ENCODE measurements around the gene RHCE.
"Not testable (repeated sequence)": the region's sequence is repeated elsewhere in the genome, so short reads cannot be mapped to it uniquely, and the experiment has no call there.

Gene RHCE

GRCh38 chr1:25425098-25426085 lies 4.8 kb upstream of the RHCE start:
- Mint-ChIP-seq H3K4me1 (peaks cover 6% of the 10 kb centered on the region), H3K36me3 (no peaks in the 10 kb centered on the region), H3K4me3 (no peak overlapping the region), H3K9me3 (no peaks in the 10 kb centered on the region), H3K27ac (no peak overlapping the region), H3K27me3 (no peaks in the 10 kb centered on the region)
- no peak for ATAC-seq

GRCh38 chr1:25423206-25423605 lies 2.6 kb upstream of the RHCE start:
- not testable (repeated sequence) for H3K27me3 Mint-ChIP-seq, H3K36me3 Mint-ChIP-seq, H3K4me3 Mint-ChIP-seq, H3K27ac Mint-ChIP-seq, H3K4me1 Mint-ChIP-seq, H3K9me3 Mint-ChIP-seq
- peak; percentile 24 for ATAC-seq

GRCh38 chr1:25419339-25419738 lies 1.3 kb downstream of the RHCE start:
- not testable (repeated sequence) for H3K4me3 Mint-ChIP-seq, H3K36me3 Mint-ChIP-seq, H3K27me3 Mint-ChIP-seq, ATAC-seq, H3K4me1 Mint-ChIP-seq, H3K9me3 Mint-ChIP-seq, H3K27ac Mint-ChIP-seq

GRCh38 chr1:25417280-25417679 lies 3.3 kb downstream of the RHCE start:
- not testable (repeated sequence) for H3K9me3 Mint-ChIP-seq, H3K27me3 Mint-ChIP-seq, H3K36me3 Mint-ChIP-seq, ATAC-seq, H3K4me1 Mint-ChIP-seq, H3K4me3 Mint-ChIP-seq, H3K27ac Mint-ChIP-seq

GRCh38 chr1:25414578-25414977 lies 6.0 kb downstream of the RHCE start:
- not testable (repeated sequence) for H3K36me3 Mint-ChIP-seq, H3K4me1 Mint-ChIP-seq, ATAC-seq, H3K27ac Mint-ChIP-seq, H3K27me3 Mint-ChIP-seq, H3K4me3 Mint-ChIP-seq, H3K9me3 Mint-ChIP-seq

GRCh38 chr1:25414157-25414556 lies 6.5 kb downstream of the RHCE start:
- H3K4me3 Mint-ChIP-seq, H3K27me3 Mint-ChIP-seq, ATAC-seq, H3K9me3 Mint-ChIP-seq, H3K4me1 Mint-ChIP-seq, H3K36me3 Mint-ChIP-seq, H3K27ac Mint-ChIP-seq: not testable (repeated sequence)

GRCh38 chr1:25412872-25413623 lies 7.6 kb downstream of the RHCE start:
- not testable (repeated sequence) for H3K27ac Mint-ChIP-seq, H3K4me1 Mint-ChIP-seq, H3K4me3 Mint-ChIP-seq, H3K36me3 Mint-ChIP-seq, H3K9me3 Mint-ChIP-seq, ATAC-seq, H3K27me3 Mint-ChIP-seq

- H3K9me3 Mint-ChIP-seq, ATAC-seq, H3K27me3 Mint-ChIP-seq, H3K4me3 Mint-ChIP-seq, H3K4me1 Mint-ChIP-seq, H3K36me3 Mint-ChIP-seq, H3K27ac Mint-ChIP-seq: not testable (repeated sequence)
Measured at GRCh38 chr1:25409641-25410427, 10.8 kb downstream of the RHCE start.

- H3K4me3 Mint-ChIP-seq, H3K27ac Mint-ChIP-seq, H3K9me3 Mint-ChIP-seq, H3K4me1 Mint-ChIP-seq, H3K36me3 Mint-ChIP-seq: not testable (repeated sequence)
- ATAC-seq: peak; percentile 43
- peaks cover 17% of the 10 kb centered on the region for H3K27me3 Mint-ChIP-seq
Measured at GRCh38 chr1:25405731-25406305, 14.8 kb downstream of the RHCE start.

- H3K9me3 Mint-ChIP-seq, H3K4me1 Mint-ChIP-seq: not testable (repeated sequence)
Measured at GRCh38 chr1:25402947-25403803, 17.4 kb downstream of the RHCE start.

GRCh38 chr1:25398079-25398478 lies 22.5 kb downstream of the RHCE start:
- not testable (repeated sequence) for H3K36me3 Mint-ChIP-seq, H3K9me3 Mint-ChIP-seq, H3K4me3 Mint-ChIP-seq, H3K4me1 Mint-ChIP-seq, H3K27ac Mint-ChIP-seq
- peaks cover 23% of the 10 kb centered on the region for H3K27me3 Mint-ChIP-seq
- ATAC-seq: peak; percentile 78

More at GRCh38 chr1:25402947-25403803, 17.4 kb downstream of the RHCE start:
- not testable (repeated sequence) for H3K27ac Mint-ChIP-seq, H3K4me3 Mint-ChIP-seq, H3K36me3 Mint-ChIP-seq
- H3K27me3 Mint-ChIP-seq: peaks cover 17% of the 10 kb centered on the region
- ATAC-seq: peak; percentile 58

GRCh38 chr1:25397549-25397948 lies 23.1 kb downstream of the RHCE start:
- H3K36me3 Mint-ChIP-seq, H3K4me3 Mint-ChIP-seq, H3K4me1 Mint-ChIP-seq, H3K9me3 Mint-ChIP-seq, H3K27ac Mint-ChIP-seq: not testable (repeated sequence)
- H3K27me3 Mint-ChIP-seq: peaks cover 17% of the 10 kb centered on the region
- ATAC-seq: peak; percentile 43

- no peak overlapping the region for H3K4me3 Mint-ChIP-seq
- H3K27me3 Mint-ChIP-seq: peaks cover 8% of the 10 kb centered on the region
- H3K27ac Mint-ChIP-seq: no peak overlapping the region
- H3K4me1 Mint-ChIP-seq: peaks cover 6% of the 10 kb centered on the region
- no peaks in the 10 kb centered on the region for H3K36me3 Mint-ChIP-seq
- ATAC-seq: no peak
- H3K9me3 Mint-ChIP-seq: no peaks in the 10 kb centered on the region
Measured at GRCh38 chr1:25392841-25393240, 27.8 kb downstream of the RHCE start.

GRCh38 chr1:25389721-25390120 lies 30.9 kb downstream of the RHCE start:
- not testable (repeated sequence) for H3K4me3 Mint-ChIP-seq, H3K36me3 Mint-ChIP-seq, H3K9me3 Mint-ChIP-seq, H3K27me3 Mint-ChIP-seq, H3K4me1 Mint-ChIP-seq, H3K27ac Mint-ChIP-seq
- ATAC-seq: peak; percentile 59

Data from stimulated activated memory B cell treated with anti-CD40 and anti-IgM and Interleukin-4, amounts not matched to agents 10 μg/mL and 1 μg/mL and 100 μg/mL, for 72 hours (primary cell).